ENCODE data around the gene IGSF9B.

DNA sequence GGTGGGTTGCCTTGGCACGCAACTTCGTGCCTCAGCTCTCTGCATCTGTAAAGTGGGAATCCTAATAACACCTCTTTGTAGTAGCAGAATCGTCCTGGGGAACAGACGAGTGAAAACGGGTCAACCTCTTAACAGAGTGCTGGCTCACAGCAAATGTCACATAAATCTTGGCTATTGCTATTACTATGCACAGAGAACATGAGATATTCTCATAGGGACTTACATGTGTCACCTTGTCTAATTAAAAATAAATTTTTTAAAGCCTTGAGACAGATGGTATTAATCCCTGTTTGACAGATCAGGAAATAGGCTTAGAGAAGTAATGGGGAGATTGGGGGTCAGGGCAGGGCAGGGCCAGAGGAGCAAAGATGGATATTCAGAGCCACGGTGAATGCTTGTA is 44.3 kb upstream of the IGSF9B start:
- TF ChIP-seq POLR2A (IDR thresholded peaks at IDR 0.05): no peak
- TF ChIP-seq, protein P1, sequence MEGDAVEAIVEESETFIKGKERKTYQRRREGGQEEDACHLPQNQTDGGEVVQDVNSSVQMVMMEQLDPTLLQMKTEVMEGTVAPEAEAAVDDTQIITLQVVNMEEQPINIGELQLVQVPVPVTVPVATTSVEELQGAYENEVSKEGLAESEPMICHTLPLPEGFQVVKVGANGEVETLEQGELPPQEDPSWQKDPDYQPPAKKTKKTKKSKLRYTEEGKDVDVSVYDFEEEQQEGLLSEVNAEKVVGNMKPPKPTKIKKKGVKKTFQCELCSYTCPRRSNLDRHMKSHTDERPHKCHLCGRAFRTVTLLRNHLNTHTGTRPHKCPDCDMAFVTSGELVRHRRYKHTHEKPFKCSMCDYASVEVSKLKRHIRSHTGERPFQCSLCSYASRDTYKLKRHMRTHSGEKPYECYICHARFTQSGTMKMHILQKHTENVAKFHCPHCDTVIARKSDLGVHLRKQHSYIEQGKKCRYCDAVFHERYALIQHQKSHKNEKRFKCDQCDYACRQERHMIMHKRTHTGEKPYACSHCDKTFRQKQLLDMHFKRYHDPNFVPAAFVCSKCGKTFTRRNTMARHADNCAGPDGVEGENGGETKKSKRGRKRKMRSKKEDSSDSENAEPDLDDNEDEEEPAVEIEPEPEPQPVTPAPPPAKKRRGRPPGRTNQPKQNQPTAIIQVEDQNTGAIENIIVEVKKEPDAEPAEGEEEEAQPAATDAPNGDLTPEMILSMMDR (IDR thresholded peaks at IDR 0.05): no peak

All from lower leg skin (tissue), 3 donors.